LNCAP (cell line): Measurements from ENCODE around the gene MEIOSIN.

Experiments used
- CTCF ChIP-seq: fragments of 450-650 bp; IDR thresholded peaks from 2 replicates; pipeline ENCODE4 v1.5.1; 2017; ENCODE audit warnings: mild to moderate bottlenecking

The MEIOSIN gene

GRCh38 chr19:45771311-45771933 lies 38.2 kb downstream of the MEIOSIN start:
- no peak for TF ChIP-seq CTCF

- TF ChIP-seq CTCF: no peak
Observed at GRCh38 chr19:45772130-45772840, 39.0 kb downstream of the MEIOSIN start.

- TF ChIP-seq CTCF: no peak
Observed at GRCh38 chr19:45772912-45773311, 39.7 kb downstream of the MEIOSIN start.

- no peak for TF ChIP-seq CTCF
Observed at GRCh38 chr19:45773384-45773783, 40.1 kb downstream of the MEIOSIN start.

GRCh38 chr19:45774765-45775164 lies 41.5 kb downstream of the MEIOSIN start:
- TF ChIP-seq CTCF: no peak

GRCh38 chr19:45777395-45777961 lies 44.2 kb downstream of the MEIOSIN start:
- no peak for TF ChIP-seq CTCF

GRCh38 chr19:45778010-45778661 lies 44.9 kb downstream of the MEIOSIN start:
- TF ChIP-seq CTCF: no peak
